ENCODE measurements around the gene AGRN. TPM values are rescaled to one million over a fixed set of nuclear protein-coding genes. Genes with fewer than 3 reads are reported as not detected.

Gene AGRN
- total RNA-seq, 5 donors from 2014 or later (not counting 1 experiment from before 2014, with no cell fraction given), result 6.0 to 16.3 (median 9.9) TPM

DNA sequence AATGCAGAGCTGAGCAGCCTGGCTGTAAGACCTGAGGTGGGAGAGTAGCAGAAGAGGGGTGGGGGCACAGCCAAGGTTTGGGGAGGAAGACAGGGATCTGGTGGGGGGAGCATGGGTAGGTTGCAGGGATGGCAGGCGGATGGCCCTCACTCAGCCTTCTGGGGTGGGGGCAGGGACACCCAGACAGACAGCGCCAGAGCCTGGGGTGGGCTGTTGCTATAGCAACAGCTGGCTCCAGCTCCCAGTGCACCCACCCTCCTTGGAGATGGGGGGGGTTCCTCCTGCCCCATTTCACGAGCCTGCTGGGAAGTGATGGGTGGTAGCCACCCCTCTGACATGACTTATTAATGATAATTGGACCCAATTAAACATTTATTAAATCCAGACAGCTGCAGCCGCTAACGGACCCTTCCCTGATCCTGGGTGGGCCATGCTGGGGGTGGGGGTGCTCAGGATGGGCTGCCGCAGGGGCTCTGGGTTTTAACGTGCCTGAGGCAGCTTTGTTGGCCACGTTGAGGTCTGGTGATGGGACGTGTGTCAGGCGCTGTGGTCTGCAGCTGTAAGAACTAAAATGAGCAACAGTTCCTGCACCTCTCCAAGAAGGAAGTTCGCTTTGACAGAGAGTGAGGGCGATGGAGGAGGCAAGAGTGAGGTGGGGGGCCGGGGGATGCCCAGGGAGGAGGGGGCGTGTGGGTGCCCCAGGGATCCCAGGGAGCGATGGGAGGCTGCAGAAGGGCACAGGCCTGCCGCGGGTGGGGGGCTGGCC, 19.4 kb downstream of the AGRN start:
- Histone ChIP-seq H3K27me3 (replicated peaks in 1 of 2; ENCODE audit: control insufficient read depth in 2 of 2, extremely low read depth in 1 of 2, insufficient read depth in 2 of 2, low read length in 1 of 2) (peaks cover 0 to 58% of the 10 kb centered on the region in 2 experiments), H3K27ac (ENCODE audit: low read length) (no peak overlapping the region), H3K4me3 (ENCODE audit: control insufficient read depth in 1 of 2, extremely low read depth in 1 of 2, low read length in 1 of 2) (no peak overlapping the region), H3K36me3 (ENCODE audit: control insufficient read depth in 2 of 2, extremely low read depth in 1 of 2, insufficient read depth in 1 of 2, low read length in 1 of 2) (no peaks in the 10 kb centered on the region), H3K4me1 (ENCODE audit: control insufficient read depth in 1 of 2, extremely low read depth in 1 of 2, insufficient read depth in 2 of 2, low read length in 2 of 2) (peaks cover 0 to 25% of the 10 kb centered on the region in 2 experiments), H3K9me3 (no peaks in the 10 kb centered on the region)
- Mint-ChIP-seq H3K4me1 (peaks cover 11 to 21% (median 16%) of the 10 kb centered on the region in 3 donors), H3K27ac (no peak overlapping the region), H3K36me3 (no peaks in the 10 kb centered on the region), H3K9me3 (no peaks in the 10 kb centered on the region), H3K27me3 (peaks cover 10 to 21% of the 10 kb centered on the region in 2 donors), H3K4me3 (peak overlapping the region; percentile 57 to 77 (median 66))
- peak in 1 of 35 experiments; percentile 26 for DNase-seq
- 13% methylated on average over 10 of the region's 17 CpGs for WGBS (ENCODE audit: insufficient coverage)
- CTCF ChIA-PET, result no interaction called here
- no peak for ATAC-seq (replicated peaks in 1 of 4)
- POLR2A ChIA-PET, result no interaction called here

DNA sequence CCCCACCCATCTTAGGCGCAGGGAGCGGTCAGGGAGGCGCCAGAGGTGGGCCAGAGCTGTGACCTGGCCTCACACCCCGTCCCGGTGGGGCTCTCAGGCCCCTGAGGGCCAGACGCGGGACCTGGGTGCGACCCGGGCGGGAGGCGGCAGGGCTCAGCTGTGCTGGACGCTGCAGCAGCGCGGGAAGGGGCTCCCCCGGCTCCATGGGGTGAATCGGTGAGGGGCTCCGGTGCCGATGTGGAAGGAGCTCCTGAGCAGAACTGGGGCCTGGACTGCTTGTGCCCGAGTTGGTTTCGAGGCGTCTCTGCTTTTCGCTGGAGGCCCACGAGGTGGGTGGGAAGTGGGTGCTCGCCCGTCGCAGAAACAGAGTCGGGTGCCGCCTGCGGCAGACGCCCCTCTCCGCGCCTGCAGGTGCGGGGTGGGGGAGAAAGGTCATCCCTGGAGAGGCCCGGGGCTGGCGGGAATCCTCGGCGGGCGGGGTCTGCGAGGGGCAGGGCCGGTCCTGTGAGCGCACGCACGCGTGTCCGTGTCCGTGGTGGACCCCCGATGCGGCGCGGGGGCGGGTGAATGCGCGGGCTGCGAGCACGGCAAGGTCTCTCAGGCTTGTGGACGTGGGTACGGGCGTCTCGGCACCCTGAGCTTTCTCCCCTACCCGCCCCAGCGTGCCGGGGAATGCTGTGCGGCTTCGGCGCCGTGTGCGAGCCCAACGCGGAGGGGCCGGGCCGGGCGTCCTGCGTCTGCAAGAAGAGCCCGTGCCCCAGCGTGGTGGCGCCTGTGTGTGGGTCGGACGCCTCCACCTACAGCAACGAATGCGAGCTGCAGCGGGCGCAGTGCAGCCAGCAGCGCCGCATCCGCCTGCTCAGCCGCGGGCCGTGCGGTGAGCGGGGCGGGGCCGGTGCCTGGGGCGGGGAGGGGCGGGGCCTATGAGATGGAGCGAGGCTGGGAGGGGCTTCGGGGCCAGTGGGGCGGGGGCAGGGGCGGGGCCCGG, 20.4 kb downstream of the AGRN start:
- DNase-seq, result peak; percentile 60 to 92 (median 80)
- ChIA-PET CTCF (interaction anchor here in 1 of 2 donors (0.7 to 1.2 kb wide), 3 partner anchors 26 to 56 kb away, joined by 4 read pairs; no protein-coding TSS in a partner anchor), POLR2A (interaction anchor here (0.6 kb wide), 2 partner anchors 20 to 175 kb away, joined by 3 to 4 read pairs; partner anchors contain the start of gene AGRN (in 1 of the 2))
- peak; percentile 91 to 92 (median 92) for ATAC-seq (replicated peaks in 1 of 4)
- Histone ChIP-seq H3K4me3 (ENCODE audit: control insufficient read depth in 1 of 2, extremely low read depth in 1 of 2, low read length in 1 of 2) (peak overlapping the region; percentile 26 to 36), H3K9me3 (no peaks in the 10 kb centered on the region), H3K36me3 (ENCODE audit: control insufficient read depth in 2 of 2, extremely low read depth in 1 of 2, insufficient read depth in 1 of 2, low read length in 1 of 2) (no peaks in the 10 kb centered on the region), H3K27ac (ENCODE audit: low read length) (no peak overlapping the region), H3K27me3 (replicated peaks in 1 of 2; ENCODE audit: control insufficient read depth in 2 of 2, extremely low read depth in 1 of 2, insufficient read depth in 2 of 2, low read length in 1 of 2) (peaks cover 0 to 48% of the 10 kb centered on the region in 2 experiments), H3K4me1 (ENCODE audit: control insufficient read depth in 1 of 2, extremely low read depth in 1 of 2, insufficient read depth in 2 of 2, low read length in 2 of 2) (peaks cover 0 to 21% of the 10 kb centered on the region in 2 experiments)
- Mint-ChIP-seq H3K4me3 (peak overlapping the region; percentile 57 to 77 (median 66)), H3K4me1 (peaks cover 11 to 20% (median 16%) of the 10 kb centered on the region in 3 donors), H3K9me3 (no peaks in the 10 kb centered on the region), H3K27ac (no peak overlapping the region), H3K27me3 (peaks cover 10 to 17% of the 10 kb centered on the region in 2 donors), H3K36me3 (no peaks in the 10 kb centered on the region)
- 2% methylated on average over 83 of the region's 99 CpGs for WGBS (ENCODE audit: insufficient coverage)

DNA sequence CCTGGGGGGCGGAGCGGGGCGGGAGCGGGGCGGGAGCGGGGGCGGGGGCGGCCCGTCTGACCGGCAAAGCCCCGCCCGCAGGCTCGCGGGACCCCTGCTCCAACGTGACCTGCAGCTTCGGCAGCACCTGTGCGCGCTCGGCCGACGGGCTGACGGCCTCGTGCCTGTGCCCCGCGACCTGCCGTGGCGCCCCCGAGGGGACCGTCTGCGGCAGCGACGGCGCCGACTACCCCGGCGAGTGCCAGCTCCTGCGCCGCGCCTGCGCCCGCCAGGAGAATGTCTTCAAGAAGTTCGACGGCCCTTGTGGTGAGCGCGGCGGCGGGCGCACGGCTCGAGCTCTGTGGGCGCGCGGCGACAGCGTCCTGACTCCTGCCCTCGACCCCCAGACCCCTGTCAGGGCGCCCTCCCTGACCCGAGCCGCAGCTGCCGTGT, 21.2 kb downstream of the AGRN start:
- H3K27ac ChIP-seq (ENCODE audit: low read length), result no peak overlapping the region
- no peak overlapping the region for H3K4me3 ChIP-seq (ENCODE audit: control insufficient read depth in 1 of 2, extremely low read depth in 1 of 2, low read length in 1 of 2)
- no peaks in the 10 kb centered on the region for H3K36me3 ChIP-seq (ENCODE audit: control insufficient read depth in 2 of 2, extremely low read depth in 1 of 2, insufficient read depth in 1 of 2, low read length in 1 of 2)
- H3K27me3 Mint-ChIP-seq, result peaks cover 6 to 12% of the 10 kb centered on the region in 2 donors
- peaks cover 0 to 40% of the 10 kb centered on the region in 2 experiments for H3K27me3 ChIP-seq (replicated peaks in 1 of 2; ENCODE audit: control insufficient read depth in 2 of 2, extremely low read depth in 1 of 2, insufficient read depth in 2 of 2, low read length in 1 of 2)
- no peaks in the 10 kb centered on the region for H3K9me3 Mint-ChIP-seq
- DNase-seq (no peak), ATAC-seq (replicated peaks in 1 of 4) (peak; percentile 4 to 47 (median 12))
- POLR2A ChIA-PET, result no interaction called here
- no peaks in the 10 kb centered on the region for H3K36me3 Mint-ChIP-seq
- 63% methylated on average over 55 of the region's 60 CpGs for WGBS (ENCODE audit: insufficient coverage)
- H3K27ac Mint-ChIP-seq, result no peak overlapping the region
- H3K9me3 ChIP-seq, result no peaks in the 10 kb centered on the region
- peaks cover 11 to 20% (median 16%) of the 10 kb centered on the region in 3 donors for H3K4me1 Mint-ChIP-seq
- H3K4me1 ChIP-seq (ENCODE audit: control insufficient read depth in 1 of 2, extremely low read depth in 1 of 2, insufficient read depth in 2 of 2, low read length in 2 of 2), result peaks cover 0 to 21% of the 10 kb centered on the region in 2 experiments
- H3K4me3 Mint-ChIP-seq, result no peak overlapping the region
- CTCF ChIA-PET, result interaction anchor here in 1 of 2 donors (0.8 to 1.2 kb wide), 2 partner anchors 27 to 57 kb away, joined by 4 read pairs; no protein-coding TSS in a partner anchor

DNA sequence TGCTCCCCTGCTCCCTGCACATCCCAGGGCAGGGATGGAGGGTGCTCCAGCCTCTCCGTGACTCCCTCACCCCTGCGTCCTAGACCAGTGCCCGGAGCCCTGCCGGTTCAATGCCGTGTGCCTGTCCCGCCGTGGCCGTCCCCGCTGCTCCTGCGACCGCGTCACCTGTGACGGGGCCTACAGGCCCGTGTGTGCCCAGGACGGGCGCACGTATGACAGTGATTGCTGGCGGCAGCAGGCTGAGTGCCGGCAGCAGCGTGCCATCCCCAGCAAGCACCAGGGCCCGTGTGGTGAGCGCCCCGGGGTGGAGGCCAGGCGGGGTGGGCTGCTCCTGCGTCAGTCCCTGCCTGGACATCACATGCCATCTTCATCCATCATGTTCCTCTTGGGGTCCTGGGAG, 22.0 kb downstream of the AGRN start:
- H3K4me3 Mint-ChIP-seq, result peak overlapping the region in 1 of 3 donors; percentile 28

DNA sequence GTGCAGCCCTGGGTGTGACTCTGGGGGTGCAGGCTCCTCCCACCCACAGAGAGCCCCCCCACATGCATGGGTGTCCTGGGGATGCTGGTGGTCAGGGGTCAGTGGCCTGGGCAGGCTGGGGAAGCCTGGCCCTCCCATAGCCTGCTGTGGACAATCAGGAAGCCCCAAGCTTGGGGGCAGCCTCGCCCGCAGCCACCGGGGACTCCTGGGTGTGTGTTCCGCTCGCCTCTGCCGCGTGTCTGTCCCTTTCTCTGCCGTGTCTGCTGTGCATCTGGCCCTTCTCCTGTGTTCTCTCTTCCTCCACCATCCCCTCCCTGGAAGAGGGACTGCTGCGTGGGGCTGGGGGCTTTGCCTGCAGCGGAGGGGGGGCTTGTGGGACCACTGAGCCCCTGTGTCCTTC, 22.9 kb downstream of the AGRN start:
- H3K4me3 ChIP-seq (ENCODE audit: control insufficient read depth in 1 of 2, extremely low read depth in 1 of 2, low read length in 1 of 2), result no peak overlapping the region
- H3K27ac ChIP-seq (ENCODE audit: low read length), result no peak overlapping the region
- H3K27me3 ChIP-seq (replicated peaks in 1 of 2; ENCODE audit: control insufficient read depth in 2 of 2, extremely low read depth in 1 of 2, insufficient read depth in 2 of 2, low read length in 1 of 2), result peaks cover 0 to 23% of the 10 kb centered on the region in 2 experiments
- H3K9me3 Mint-ChIP-seq, result no peaks in the 10 kb centered on the region
- H3K27ac Mint-ChIP-seq, result no peak overlapping the region
- no peaks in the 10 kb centered on the region for H3K36me3 ChIP-seq (ENCODE audit: control insufficient read depth in 2 of 2, extremely low read depth in 1 of 2, insufficient read depth in 1 of 2, low read length in 1 of 2)
- ChIA-PET POLR2A (no interaction called here), CTCF (no interaction called here)
- DNase-seq (peak in 1 of 35 experiments; percentile 37), ATAC-seq (replicated peaks in 1 of 4) (no peak)
- H3K9me3 ChIP-seq, result no peaks in the 10 kb centered on the region
- H3K4me1 Mint-ChIP-seq, result peaks cover 11 to 18% (median 16%) of the 10 kb centered on the region in 3 donors
- H3K36me3 Mint-ChIP-seq, result no peaks in the 10 kb centered on the region
- peak overlapping the region in 1 of 3 donors; percentile 22 for H3K4me3 Mint-ChIP-seq
- 83% methylated on average over 10 of the region's 10 CpGs for whole genome bisulfite sequencing (ENCODE audit: insufficient coverage)
- peaks cover 6 to 7% of the 10 kb centered on the region in 2 donors for H3K27me3 Mint-ChIP-seq
- H3K4me1 ChIP-seq (ENCODE audit: control insufficient read depth in 1 of 2, extremely low read depth in 1 of 2, insufficient read depth in 2 of 2, low read length in 2 of 2), result peaks cover 0 to 21% of the 10 kb centered on the region in 2 experiments

More for the DNA sequence above, 22.0 kb downstream of the AGRN start:
- Mint-ChIP-seq H3K4me1 (peaks cover 11 to 20% (median 16%) of the 10 kb centered on the region in 3 donors), H3K36me3 (no peaks in the 10 kb centered on the region), H3K27ac (no peak overlapping the region), H3K27me3 (peaks cover 6 to 12% of the 10 kb centered on the region in 2 donors), H3K9me3 (no peaks in the 10 kb centered on the region)
- no peaks in the 10 kb centered on the region for H3K36me3 ChIP-seq (ENCODE audit: control insufficient read depth in 2 of 2, extremely low read depth in 1 of 2, insufficient read depth in 1 of 2, low read length in 1 of 2)
- H3K9me3 ChIP-seq, result no peaks in the 10 kb centered on the region
- H3K27me3 ChIP-seq (replicated peaks in 1 of 2; ENCODE audit: control insufficient read depth in 2 of 2, extremely low read depth in 1 of 2, insufficient read depth in 2 of 2, low read length in 1 of 2), result peaks cover 0 to 32% of the 10 kb centered on the region in 2 experiments
- DNase-seq (peak in 1 of 35 experiments; percentile 34), ATAC-seq (replicated peaks in 1 of 4) (no peak)
- peaks cover 0 to 21% of the 10 kb centered on the region in 2 experiments for H3K4me1 ChIP-seq (ENCODE audit: control insufficient read depth in 1 of 2, extremely low read depth in 1 of 2, insufficient read depth in 2 of 2, low read length in 2 of 2)
- WGBS (ENCODE audit: insufficient coverage), result 92% methylated on average over 17 of the region's 25 CpGs
- POLR2A ChIA-PET, result no interaction called here
- no peak overlapping the region for H3K27ac ChIP-seq (ENCODE audit: low read length)
- H3K4me3 ChIP-seq (ENCODE audit: control insufficient read depth in 1 of 2, extremely low read depth in 1 of 2, low read length in 1 of 2), result no peak overlapping the region
- CTCF ChIA-PET, result no interaction called here

DNA sequence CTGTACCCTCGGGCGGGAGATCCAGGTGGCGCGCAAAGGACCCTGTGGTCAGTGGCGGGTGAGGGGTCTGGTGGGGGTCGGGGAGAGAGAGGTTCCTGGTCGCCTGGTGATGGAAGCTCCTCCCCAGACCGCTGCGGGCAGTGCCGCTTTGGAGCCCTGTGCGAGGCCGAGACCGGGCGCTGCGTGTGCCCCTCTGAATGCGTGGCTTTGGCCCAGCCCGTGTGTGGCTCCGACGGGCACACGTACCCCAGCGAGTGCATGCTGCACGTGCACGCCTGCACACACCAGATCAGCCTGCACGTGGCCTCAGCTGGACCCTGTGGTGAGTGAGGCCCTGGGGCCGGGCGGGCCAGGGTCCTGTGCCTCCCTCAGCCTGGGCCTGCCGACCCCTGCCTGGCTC, 23.5 kb downstream of the AGRN start:
- no peak overlapping the region for H3K4me3 Mint-ChIP-seq
- no peaks in the 10 kb centered on the region for H3K9me3 ChIP-seq
- H3K36me3 ChIP-seq (ENCODE audit: control insufficient read depth in 2 of 2, extremely low read depth in 1 of 2, insufficient read depth in 1 of 2, low read length in 1 of 2), result no peaks in the 10 kb centered on the region
- peaks cover 4 to 5% of the 10 kb centered on the region in 2 donors for H3K27me3 Mint-ChIP-seq
- CTCF ChIA-PET, result no interaction called here
- 93% methylated on average over 19 of the region's 27 CpGs for WGBS (ENCODE audit: insufficient coverage)
- peaks cover 0 to 21% of the 10 kb centered on the region in 2 experiments for H3K4me1 ChIP-seq (ENCODE audit: control insufficient read depth in 1 of 2, extremely low read depth in 1 of 2, insufficient read depth in 2 of 2, low read length in 2 of 2)
- H3K9me3 Mint-ChIP-seq, result no peaks in the 10 kb centered on the region
- no peak overlapping the region for H3K4me3 ChIP-seq (ENCODE audit: control insufficient read depth in 1 of 2, extremely low read depth in 1 of 2, low read length in 1 of 2)
- H3K36me3 Mint-ChIP-seq, result no peaks in the 10 kb centered on the region
- H3K4me1 Mint-ChIP-seq, result peaks cover 11 to 16% (median 15%) of the 10 kb centered on the region in 3 donors
- H3K27ac ChIP-seq (ENCODE audit: low read length), result no peak overlapping the region
- H3K27ac Mint-ChIP-seq, result no peak overlapping the region
- DNase-seq, result no peak
- POLR2A ChIA-PET, result no interaction called here
- peaks cover 0 to 17% of the 10 kb centered on the region in 2 experiments for H3K27me3 ChIP-seq (replicated peaks in 1 of 2; ENCODE audit: control insufficient read depth in 2 of 2, extremely low read depth in 1 of 2, insufficient read depth in 2 of 2, low read length in 1 of 2)
- no peak for ATAC-seq (replicated peaks in 1 of 4)
